GM19372 (cell line): ENCODE data around the gene MAP7.
A peak's percentile ranks its signal among the peaks of the same experiment; 100 is the strongest.
"Not testable (repeated sequence)": the region's sequence is repeated elsewhere in the genome, so short reads cannot be mapped to it uniquely, and the experiment has no call there.

ENCODE experiments used
- ATAC-seq: cut with Tn5 transposase; IDR thresholded peaks from one replicate; pipeline ENCODE4 v1.9.1; 2021; ENCODE audit warnings: mild to moderate bottlenecking, low read depth, moderate library complexity; ENCODE audit not compliant: unreplicated experiment

Gene MAP7

GRCh38 chr6:136318676-136319075 is 231.5 kb downstream of the MAP7 start:
- no peak for ATAC-seq

DNA sequence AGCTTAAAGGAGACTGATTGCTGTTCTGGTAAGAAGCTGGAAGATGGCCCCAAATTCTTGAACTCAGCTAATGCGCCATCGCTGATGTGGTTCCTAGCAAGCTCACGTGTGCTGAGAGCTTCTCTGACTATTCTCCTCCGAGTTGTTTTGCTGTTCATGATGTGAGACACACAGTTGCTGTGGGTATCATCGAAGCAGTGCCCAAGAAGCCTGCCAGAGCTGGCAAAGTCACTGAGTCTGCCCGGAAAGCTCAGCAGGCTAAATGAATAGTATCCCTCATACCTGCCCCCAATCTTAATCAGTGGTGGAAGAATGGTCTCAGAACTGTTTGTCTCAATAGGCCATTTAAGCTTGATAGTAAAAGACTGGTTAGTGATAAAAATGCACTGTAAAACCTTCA is 232.3 kb downstream of the MAP7 start:
- no peak for ATAC-seq

- peak; percentile 61 for ATAC-seq
Measured at GRCh38 chr6:136317021-136317694, 233.1 kb downstream of the MAP7 start.

DNA sequence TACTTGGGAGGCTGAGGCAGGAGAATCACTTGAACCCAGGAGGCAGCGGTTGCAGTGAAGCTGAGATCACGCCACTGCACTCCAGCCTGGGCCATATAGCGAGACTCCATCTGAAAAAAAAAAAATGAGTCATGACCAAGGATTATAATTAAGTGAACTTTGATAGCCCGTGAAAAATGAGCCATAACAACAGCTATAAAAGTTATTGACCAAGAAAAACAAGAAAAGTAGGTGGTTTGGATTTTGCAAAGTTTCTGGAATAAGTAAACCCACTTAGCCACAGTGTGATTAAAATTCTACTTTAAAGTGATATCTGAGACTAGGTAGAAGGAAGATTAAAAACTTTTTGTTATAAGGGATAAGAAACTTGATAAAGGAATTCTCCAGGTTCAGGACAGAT is 234.6 kb downstream of the MAP7 start:
- no peak for ATAC-seq

- no peak for ATAC-seq
Measured at GRCh38 chr6:136312975-136313374, 237.2 kb downstream of the MAP7 start.

DNA sequence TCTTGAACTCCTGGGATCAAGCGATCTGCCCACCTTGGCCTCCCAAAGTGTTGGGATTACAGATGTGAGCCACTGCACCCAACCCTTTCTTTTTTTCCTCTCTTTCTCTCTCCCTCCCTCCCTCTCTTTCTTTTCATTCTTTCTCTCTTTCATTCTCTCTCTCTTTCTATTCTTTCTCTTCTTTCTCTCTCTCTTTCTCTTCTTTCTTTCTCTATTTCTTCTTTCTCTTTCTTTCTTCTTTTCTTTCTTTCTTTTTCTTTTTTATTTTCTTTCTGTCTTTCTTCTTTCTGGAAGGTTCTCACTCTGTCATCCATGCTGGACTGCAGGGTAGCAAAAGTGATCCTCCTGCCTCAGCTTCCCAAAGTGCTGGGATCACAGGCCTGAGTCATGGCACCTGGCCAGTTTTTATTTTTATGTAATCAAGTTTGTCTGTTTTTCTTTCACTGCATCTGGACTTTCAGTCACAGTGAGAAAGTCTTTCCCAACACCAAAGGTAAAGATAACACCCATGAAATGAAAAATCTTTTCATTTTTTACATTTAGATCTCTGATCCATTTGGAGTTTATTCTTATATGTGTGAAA is 240.4 kb downstream of the MAP7 start:
- ATAC-seq, result no peak

DNA sequence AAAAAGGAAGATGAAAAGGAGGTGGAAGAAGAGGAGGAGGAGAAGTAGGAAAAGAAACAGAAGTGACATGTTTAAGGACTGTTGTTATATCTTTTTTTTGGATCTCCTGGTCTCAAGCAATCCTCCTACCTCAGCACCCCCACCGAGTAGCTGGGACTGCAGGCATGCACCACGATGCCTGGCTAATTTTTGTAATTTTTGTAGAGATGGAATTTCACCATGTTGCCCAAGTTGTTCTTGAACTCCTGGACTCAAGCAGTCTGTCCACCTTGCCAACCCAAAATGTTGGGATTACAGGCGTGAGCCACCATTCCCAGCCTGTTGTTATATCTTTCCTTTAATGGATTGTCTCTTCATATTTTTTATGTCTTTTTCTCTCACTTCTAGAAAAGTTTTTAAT is 241.1 kb downstream of the MAP7 start:
- no peak for ATAC-seq

GRCh38 chr6:136308469-136308868 is 241.8 kb downstream of the MAP7 start:
- not testable (repeated sequence) for ATAC-seq

GRCh38 chr6:136307351-136307750 is 242.9 kb downstream of the MAP7 start:
- no peak for ATAC-seq

- ATAC-seq, result no peak
Measured at GRCh38 chr6:136306466-136306865, 243.8 kb downstream of the MAP7 start.

DNA sequence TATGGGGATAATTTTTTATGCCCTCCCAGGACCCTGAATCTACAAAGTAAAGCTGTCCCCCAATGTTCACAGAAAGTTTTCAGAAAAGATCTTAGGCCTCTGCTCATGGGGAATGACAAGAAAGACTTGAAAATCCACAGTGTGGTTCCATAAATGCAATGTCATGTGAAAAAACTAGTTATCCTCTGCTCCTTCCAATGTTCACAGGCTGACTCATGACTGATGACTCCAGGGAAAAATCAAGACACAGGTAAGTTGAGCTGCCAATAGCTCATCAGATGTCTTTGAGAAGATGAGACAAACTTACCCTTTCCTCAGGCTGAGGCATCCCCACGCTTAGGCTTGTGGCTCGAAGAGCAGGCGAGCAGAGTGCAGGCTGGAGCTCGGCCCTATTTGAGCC is 245.8 kb downstream of the MAP7 start:
- ATAC-seq, result no peak

DNA sequence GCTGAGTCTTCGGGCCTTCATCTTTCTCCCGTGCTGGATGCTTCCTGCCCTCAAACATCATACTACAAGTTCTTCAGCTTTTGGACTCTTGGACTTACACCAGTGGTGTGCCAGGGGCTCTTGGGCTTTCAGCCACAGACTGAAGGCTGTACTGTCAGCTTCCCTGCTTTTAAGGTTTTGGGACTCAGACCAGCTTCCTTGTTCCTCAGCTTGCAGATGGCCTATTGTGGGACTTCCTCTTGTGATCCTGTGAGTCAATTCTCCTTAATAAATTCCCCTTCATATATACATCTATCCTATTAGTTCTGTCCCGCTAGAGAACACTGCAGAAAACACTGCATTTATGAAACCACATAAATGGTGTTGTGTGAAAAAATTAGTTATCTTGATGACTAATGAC is 246.7 kb downstream of the MAP7 start:
- ATAC-seq, result no peak

GRCh38 chr6:136294621-136295020 is 255.6 kb downstream of the MAP7 start:
- no peak for ATAC-seq
